Mucosa of descending colon (tissue), 3 donors: ENCODE measurements around the gene IL3RA. TPM values are rescaled to one million over a fixed set of nuclear protein-coding genes. Genes with fewer than 3 reads are reported as not detected.
A peak's percentile ranks its signal among the peaks of the same experiment; 100 is the strongest.
"Not testable (repeated sequence)": the region's sequence is repeated elsewhere in the genome, so short reads cannot be mapped to it uniquely, and the experiment has no call there.

ENCODE experiments used
- ATAC-seq: fragments of 200-7000 bp; cut with Tn5 transposase; one replicate; pipeline ENCODE4 v1.9.1; 2020; ENCODE audit warnings: mild to moderate bottlenecking, moderate library complexity
- DNase-seq, 3 donors: peaks; one replicate each; pipeline ENCODE4 v3.0.0-alpha.2; 2020
- H3K36me3 ChIP-seq: fragments of 200-600 bp; one replicate; pipeline ENCODE4 v1.8.0; 2021; ENCODE audit warnings: low read depth, mild to moderate bottlenecking
- H3K4me1 ChIP-seq: fragments of 200-600 bp; one replicate; pipeline ENCODE4 v1.8.0; 2021; ENCODE audit warnings: low read depth, mild to moderate bottlenecking
- H3K4me3 ChIP-seq: fragments of 200-600 bp; one replicate; pipeline ENCODE4 v1.8.0; 2021; ENCODE audit warnings: mild to moderate bottlenecking
- H3K9me3 ChIP-seq: fragments of 200-600 bp; one replicate; pipeline ENCODE4 v1.8.0; 2021; ENCODE audit warnings: mild to moderate bottlenecking
- CTCF ChIP-seq: fragments of 200-600 bp; IDR thresholded peaks from one replicate; pipeline ENCODE4 v1.8.0; 2022; ENCODE audit warnings: antibody characterized with exemption, mild to moderate bottlenecking
- intact Hi-C, 2 donors: fragments of 100-400 bp; cut with DNase I in 1 of 2; cut with micrococcal nuclease in 1 of 2; formaldehyde crosslinking; loops; one replicate each; pipeline versions ENCODE4 v1.11.0 to v1.11.1; 2022; cut with DNase I, micrococcal nuclease
- total RNA-seq, 3 donors: library from RNA; stranded (reverse); fragmentation: NEBNext Ultra II Directional in 2 of 3; extraction: Animal tissue kit (Norgen Biotek cat#: 25700) in 2 of 3; gene quantifications; one replicate each; pipeline versions ENCODE4 v1.2.1 to v1.2.4, GENCODE V29; 2021 to 2023
- donor health status: DM: no; HTN: no; CAD: no; lungs with moderate emphysema.
- donor health status: DM: no; HTN: no; CAD: no.
- donor health status: DM: no; HTN: yes; CAD: no.

Gene IL3RA
- total RNA-seq, 3 donors from 2014 or later, result 6.3 to 11.6 (median 8.5) TPM

DNA sequence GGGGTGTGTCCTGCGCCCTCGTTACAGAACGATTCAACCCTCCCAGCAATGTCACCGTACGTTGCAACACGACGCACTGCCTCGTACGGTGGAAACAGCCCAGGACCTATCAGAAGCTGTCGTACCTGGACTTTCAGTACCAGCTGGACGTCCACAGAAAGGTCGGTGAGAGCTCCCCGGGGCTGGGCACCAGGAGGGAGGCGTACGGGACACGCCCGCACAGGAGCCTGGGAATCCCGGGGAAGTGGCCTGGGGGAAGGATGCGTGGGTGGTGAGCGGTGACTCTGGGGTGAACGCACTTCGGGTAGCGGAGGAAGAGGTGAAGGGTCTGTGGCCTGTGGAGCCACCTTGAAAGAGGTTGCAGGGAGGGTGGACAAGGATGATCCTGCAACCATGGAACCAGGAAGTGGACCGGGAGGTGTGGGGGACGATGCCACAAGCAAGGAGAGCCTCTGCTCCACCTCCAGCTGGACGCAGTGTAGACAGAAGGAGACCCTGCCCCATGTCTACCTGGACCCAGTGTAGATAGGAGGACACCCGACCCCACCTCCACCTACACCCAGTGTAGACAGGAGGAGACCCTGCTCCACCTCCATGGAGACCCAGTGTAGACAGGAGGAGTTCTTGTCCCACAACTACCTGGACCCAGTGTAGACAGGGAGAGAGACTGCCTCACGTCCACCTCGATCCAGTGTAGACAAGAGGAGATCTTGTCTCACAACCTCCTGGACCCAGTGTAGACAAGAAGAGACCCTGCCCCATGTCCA, 42.1 kb upstream of the IL3RA start:
- no peak for TF ChIP-seq CTCF
- Histone ChIP-seq H3K9me3 (peaks cover 3% of the 10 kb centered on the region), H3K36me3 (no peaks in the 10 kb centered on the region), H3K4me3 (no peak overlapping the region), H3K4me1 (no peaks in the 10 kb centered on the region)
- no peak for ATAC-seq
- intact Hi-C loops, result no loop called here
- peak in 1 of 3 donors; percentile 38 for DNase-seq

GRCh38 chrX:1295550-1295949, 41.0 kb upstream of the IL3RA start:
- no peak for TF ChIP-seq CTCF
- intact Hi-C loops, result no loop called here
- DNase-seq, result no peak
- Histone ChIP-seq H3K36me3 (no peaks in the 10 kb centered on the region), H3K9me3 (peaks cover 3% of the 10 kb centered on the region), H3K4me3 (no peak overlapping the region), H3K4me1 (no peaks in the 10 kb centered on the region)
- no peak for ATAC-seq

DNA sequence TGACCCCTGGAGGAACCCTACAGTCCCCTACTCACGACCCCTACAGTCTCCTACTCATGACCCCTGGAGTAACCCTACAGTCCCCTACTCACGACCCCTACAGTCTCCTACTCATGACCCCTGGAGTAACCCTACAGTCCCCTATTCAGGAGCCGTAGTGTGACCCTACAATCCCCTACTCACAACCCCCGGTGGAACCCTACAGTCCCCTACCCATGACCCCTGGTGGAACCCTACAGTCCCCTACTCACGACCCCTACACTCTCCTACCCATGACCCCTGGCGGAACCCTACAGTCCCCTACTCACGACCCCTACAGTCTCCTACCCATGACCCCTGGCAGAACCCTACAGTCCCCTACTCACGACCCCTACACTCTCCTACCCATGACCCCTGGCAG, 39.0 kb upstream of the IL3RA start:
- DNase-seq, H3K36me3 ChIP-seq, H3K9me3 ChIP-seq, ATAC-seq, H3K4me3 ChIP-seq, intact Hi-C loops, H3K4me1 ChIP-seq: not testable (repeated sequence)

- Histone ChIP-seq H3K4me1 (no peaks in the 10 kb centered on the region), H3K36me3 (no peaks in the 10 kb centered on the region), H3K4me3 (no peak overlapping the region), H3K9me3 (peaks cover 3% of the 10 kb centered on the region)
- DNase-seq (no peak), ATAC-seq (no peak)
- intact Hi-C loops, result no loop called here
- TF ChIP-seq CTCF, result no peak
These were observed 36.1 kb upstream of the IL3RA start for GRCh38 chrX:1300449-1300848.

DNA sequence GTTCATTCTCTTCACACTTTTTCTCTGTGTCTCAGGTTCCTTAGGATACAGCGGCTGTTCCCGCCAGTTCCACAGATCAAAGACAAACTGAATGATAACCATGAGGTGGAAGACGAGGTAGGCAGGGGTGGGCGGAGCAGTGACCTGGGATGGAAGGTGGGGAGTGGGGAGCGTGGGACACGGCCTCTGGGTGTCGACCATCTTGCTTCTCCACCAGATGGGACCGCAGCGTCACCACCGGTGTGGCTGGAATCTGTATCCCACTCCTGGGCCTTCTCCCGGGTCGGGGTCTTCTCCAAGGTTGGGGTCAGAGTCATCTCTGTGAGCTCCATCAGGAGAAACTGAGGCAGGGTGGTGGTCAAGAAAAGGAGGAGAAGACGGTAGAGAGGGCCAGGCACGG, 31.2 kb upstream of the IL3RA start:
- H3K4me3 ChIP-seq, result no peak overlapping the region
- TF ChIP-seq CTCF, result no peak
- intact Hi-C loops, result no loop called here
- no peak for ATAC-seq
- no peaks in the 10 kb centered on the region for H3K4me1 ChIP-seq
- DNase-seq, result no peak
- no peaks in the 10 kb centered on the region for H3K36me3 ChIP-seq
- no peaks in the 10 kb centered on the region for H3K9me3 ChIP-seq

DNA sequence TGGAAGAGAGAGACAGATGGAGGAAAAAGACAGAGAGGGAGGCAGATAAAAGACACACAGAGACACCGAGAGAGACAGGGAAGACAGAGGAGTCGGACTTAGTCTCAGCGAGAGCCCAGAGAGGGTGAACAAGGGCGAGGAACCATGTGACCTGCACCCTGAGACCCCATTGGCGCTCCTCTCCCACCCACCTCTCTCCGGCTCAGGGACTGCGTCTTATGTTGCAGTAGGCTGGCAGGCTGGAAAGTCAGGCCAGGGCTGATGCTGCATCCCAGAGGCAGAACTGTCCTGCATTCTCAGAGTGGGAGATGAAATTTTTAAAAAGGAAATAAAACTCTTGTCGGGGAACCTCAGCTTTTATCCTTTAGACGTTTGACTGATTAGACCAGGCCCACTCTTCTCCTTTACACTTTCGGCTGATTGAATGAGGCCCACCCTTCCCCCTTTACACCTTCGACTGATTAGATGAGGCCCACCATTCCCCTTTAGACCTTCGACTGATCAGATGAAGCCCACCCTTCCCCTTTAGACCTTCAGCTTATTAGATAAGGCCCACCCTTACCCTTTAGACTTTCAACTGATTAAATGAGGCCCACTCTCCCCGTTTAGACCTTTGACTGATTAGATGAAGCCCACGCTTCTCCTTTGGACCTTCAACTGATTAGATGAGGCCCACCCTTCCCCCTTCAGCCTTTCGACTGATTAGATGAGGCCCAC, 29.5 kb upstream of the IL3RA start:
- Histone ChIP-seq H3K9me3 (no peaks in the 10 kb centered on the region), H3K4me3 (no peak overlapping the region), H3K36me3 (no peaks in the 10 kb centered on the region), H3K4me1 (no peaks in the 10 kb centered on the region)
- no peak for TF ChIP-seq CTCF
- DNase-seq (no peak), ATAC-seq (no peak)
- intact Hi-C loops, result no loop called here
